Measurements from ENCODE around the gene RNASEL. TPM values are rescaled to one million over a fixed set of nuclear protein-coding genes. Genes with fewer than 3 reads are reported as not detected.

Gene RNASEL
- total and polyA plus RNA-seq, 4 donors = 1.3 to 3.9 (median 2.4) TPM

DNA sequence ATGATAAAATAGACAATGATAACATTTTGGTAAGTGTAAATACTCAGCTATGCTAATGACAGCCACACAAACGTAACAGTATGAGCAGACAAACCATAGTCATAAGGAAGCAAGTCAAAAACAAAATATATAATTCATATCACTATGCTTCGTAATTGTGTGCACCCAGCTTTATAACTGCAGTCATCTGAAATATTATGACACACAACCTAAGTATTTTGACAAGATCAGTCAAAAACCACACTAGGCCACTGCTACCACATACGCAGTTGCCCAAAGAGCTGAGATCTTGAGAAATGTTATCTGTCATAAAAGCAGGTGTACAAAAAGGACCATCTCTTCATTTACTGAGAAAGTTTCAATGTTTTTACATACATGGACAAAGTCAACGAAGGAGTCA, 26.0 kb downstream of the RNASEL start:
- Histone ChIP-seq H3K27me3 (ENCODE audit: control insufficient read depth in 4 of 4, insufficient read depth in 4 of 4, low read length in 3 of 4) (no peaks in the 10 kb centered on the region), H3K36me3 (ENCODE audit: control insufficient read depth in 4 of 4, insufficient read depth in 3 of 4, low read depth in 1 of 4, low read length in 3 of 4) (no peaks in the 10 kb centered on the region), H3K9me3 (ENCODE audit: control insufficient read depth in 4 of 4, low read length in 3 of 4) (no peaks in the 10 kb centered on the region), H3K27ac (ENCODE audit: low read depth in 1 of 2, low read length in 2 of 2) (no peak overlapping the region), H3K4me3 (ENCODE audit: low read depth in 1 of 3, low read length in 3 of 3) (no peak overlapping the region), H3K9ac (ENCODE audit: low read depth in 1 of 2, low read length in 2 of 2) (no peak overlapping the region), H3K4me1 (ENCODE audit: control insufficient read depth in 4 of 4, insufficient read depth in 4 of 4, low read length in 3 of 4) (no peaks in the 10 kb centered on the region)
- TF ChIP-seq REST (IDR thresholded peaks at IDR 0.05) (no peak), RAD21 (IDR thresholded peaks at IDR 0.05) (no peak), RXRA (IDR thresholded peaks at IDR 0.05) (no peak), EGR1 (IDR thresholded peaks at IDR 0.05; ENCODE audit: low read depth in 2 of 2) (no peak), GABPA (IDR thresholded peaks at IDR 0.05 in 1 of 2, conservative IDR thresholded peaks at IDR 0.05 in 1 of 2) (no peak), ZBTB33 (IDR thresholded peaks at IDR 0.05) (no peak), HNF4A (conservative IDR thresholded peaks at IDR 0.05) (no peak), SP1 (IDR thresholded peaks at IDR 0.05) (no peak), MAX (IDR thresholded peaks at IDR 0.05) (no peak), FOXA2 (IDR thresholded peaks at IDR 0.05) (no peak), YY1 (IDR thresholded peaks at IDR 0.05) (no peak), JUND (IDR thresholded peaks at IDR 0.05) (no peak), NR2F2 (IDR thresholded peaks at IDR 0.05) (no peak), ATF3 (IDR thresholded peaks at IDR 0.05) (no peak), HNF4G (IDR thresholded peaks at IDR 0.05) (no peak), TAF1 (conservative IDR thresholded peaks at IDR 0.05) (no peak), FOXA1 (IDR thresholded peaks at IDR 0.05) (no peak)
- TF ChIP-seq, protein P1, sequence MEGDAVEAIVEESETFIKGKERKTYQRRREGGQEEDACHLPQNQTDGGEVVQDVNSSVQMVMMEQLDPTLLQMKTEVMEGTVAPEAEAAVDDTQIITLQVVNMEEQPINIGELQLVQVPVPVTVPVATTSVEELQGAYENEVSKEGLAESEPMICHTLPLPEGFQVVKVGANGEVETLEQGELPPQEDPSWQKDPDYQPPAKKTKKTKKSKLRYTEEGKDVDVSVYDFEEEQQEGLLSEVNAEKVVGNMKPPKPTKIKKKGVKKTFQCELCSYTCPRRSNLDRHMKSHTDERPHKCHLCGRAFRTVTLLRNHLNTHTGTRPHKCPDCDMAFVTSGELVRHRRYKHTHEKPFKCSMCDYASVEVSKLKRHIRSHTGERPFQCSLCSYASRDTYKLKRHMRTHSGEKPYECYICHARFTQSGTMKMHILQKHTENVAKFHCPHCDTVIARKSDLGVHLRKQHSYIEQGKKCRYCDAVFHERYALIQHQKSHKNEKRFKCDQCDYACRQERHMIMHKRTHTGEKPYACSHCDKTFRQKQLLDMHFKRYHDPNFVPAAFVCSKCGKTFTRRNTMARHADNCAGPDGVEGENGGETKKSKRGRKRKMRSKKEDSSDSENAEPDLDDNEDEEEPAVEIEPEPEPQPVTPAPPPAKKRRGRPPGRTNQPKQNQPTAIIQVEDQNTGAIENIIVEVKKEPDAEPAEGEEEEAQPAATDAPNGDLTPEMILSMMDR (IDR thresholded peaks at IDR 0.05; ENCODE audit: low read depth, low read length, missing input control) = no peak
- DNase-seq (ENCODE audit: low spot score) = no peak
- WGBS = 92% methylated on average over 4 of the region's 4 CpGs

Measured in liver (tissue), 9 donors.